H7 (cell line): ENCODE data around the gene SPECC1. TPM values are rescaled to one million over a fixed set of nuclear protein-coding genes. Genes with fewer than 3 reads are reported as not detected.

Source experiments
- DNase-seq: peaks from one replicate; pipeline ENCODE4 v3.0.0; 2012
- H3K27me3 ChIP-seq: 2 replicates; pipeline ENCODE4 v1.6.0; 2011; ENCODE audit warnings: mild to moderate bottlenecking, low read length; ENCODE audit not compliant: control insufficient read depth, insufficient read depth
- H3K36me3 ChIP-seq: replicated peaks from 2 replicates; pipeline ENCODE4 v1.5.1; 2011; ENCODE audit warnings: low read length; ENCODE audit not compliant: control insufficient read depth, insufficient read depth
- H3K4me3 ChIP-seq: 2 replicates; pipeline ENCODE4 v1.5.1; 2011; ENCODE audit warnings: low read depth, mild to moderate bottlenecking, control low read depth, low read length, moderate library complexity; ENCODE audit not compliant: insufficient read depth
- total RNA-seq: library from RNA; depleted of rRNA; stranded (reverse); fragments of >200 nt; shearing (Covaris generic); gene quantifications from 2 replicates; pipeline ENCODE4 v1.2.3, GENCODE V29; 2014

Gene SPECC1
- total RNA-seq, 1 experiment from 2014 or later, result 54.1 TPM

- Histone ChIP-seq H3K4me3 (no peak overlapping the region), H3K27me3 (no peaks in the 10 kb centered on the region), H3K36me3 (no peaks in the 10 kb centered on the region)
- no peak for DNase-seq
Observed at GRCh38 chr17:20111538-20111937, 102.4 kb downstream of the SPECC1 start.

GRCh38 chr17:20114466-20114865 is 105.3 kb downstream of the SPECC1 start:
- Histone ChIP-seq H3K27me3 (no peaks in the 10 kb centered on the region), H3K36me3 (no peaks in the 10 kb centered on the region), H3K4me3 (no peak overlapping the region)
- no peak for DNase-seq

GRCh38 chr17:20116683-20117309 is 107.6 kb downstream of the SPECC1 start:
- Histone ChIP-seq H3K36me3 (no peaks in the 10 kb centered on the region), H3K27me3 (no peaks in the 10 kb centered on the region), H3K4me3 (no peak overlapping the region)
- peak; percentile 69 for DNase-seq

GRCh38 chr17:20118280-20118679 is 109.1 kb downstream of the SPECC1 start:
- Histone ChIP-seq H3K36me3 (no peaks in the 10 kb centered on the region), H3K27me3 (no peaks in the 10 kb centered on the region), H3K4me3 (no peak overlapping the region)
- DNase-seq, result no peak

GRCh38 chr17:20120836-20121235 is 111.7 kb downstream of the SPECC1 start:
- DNase-seq, result no peak
- Histone ChIP-seq H3K4me3 (no peak overlapping the region), H3K36me3 (no peaks in the 10 kb centered on the region; the same call in 1 of the 2 replicates)

GRCh38 chr17:20121359-20122253 is 112.4 kb downstream of the SPECC1 start:
- peak; percentile 82 for DNase-seq
- H3K27me3 ChIP-seq, result no peaks in the 10 kb centered on the region
- no peaks in the 10 kb centered on the region; the same call in 1 of the 2 replicates for H3K36me3 ChIP-seq
- H3K4me3 ChIP-seq, result no peak overlapping the region

More at GRCh38 chr17:20120836-20121235, 111.7 kb downstream of the SPECC1 start:
- no peaks in the 10 kb centered on the region for H3K27me3 ChIP-seq

- no peak for DNase-seq
- no peak overlapping the region for H3K4me3 ChIP-seq
- no peaks in the 10 kb centered on the region for H3K27me3 ChIP-seq
- no peaks in the 10 kb centered on the region; the same call in 1 of the 2 replicates for H3K36me3 ChIP-seq
Observed at GRCh38 chr17:20122254-20122879, 113.2 kb downstream of the SPECC1 start.

- no peak for DNase-seq
- Histone ChIP-seq H3K4me3 (no peak overlapping the region), H3K27me3 (no peaks in the 10 kb centered on the region), H3K36me3 (no peaks in the 10 kb centered on the region; the same call in 1 of the 2 replicates)
Observed at GRCh38 chr17:20123209-20123608, 114.0 kb downstream of the SPECC1 start.

- no peak overlapping the region for H3K4me3 ChIP-seq
- H3K27me3 ChIP-seq, result no peaks in the 10 kb centered on the region
- DNase-seq, result no peak
- H3K36me3 ChIP-seq, result no peaks in the 10 kb centered on the region; the same call in 1 of the 2 replicates
Observed at GRCh38 chr17:20125724-20126123, 116.6 kb downstream of the SPECC1 start.

GRCh38 chr17:20127360-20128035 is 118.3 kb downstream of the SPECC1 start:
- H3K36me3 ChIP-seq, result no peaks in the 10 kb centered on the region; the same call in 1 of the 2 replicates
- DNase-seq, result no peak

GRCh38 chr17:20128036-20128667 is 119.0 kb downstream of the SPECC1 start:
- Histone ChIP-seq H3K27me3 (no peaks in the 10 kb centered on the region), H3K36me3 (no peaks in the 10 kb centered on the region; the same call in 1 of the 2 replicates), H3K4me3 (no peak overlapping the region)
- no peak for DNase-seq

More at GRCh38 chr17:20127360-20128035, 118.3 kb downstream of the SPECC1 start:
- Histone ChIP-seq H3K27me3 (no peaks in the 10 kb centered on the region), H3K4me3 (no peak overlapping the region)

- H3K36me3 ChIP-seq, result no peaks in the 10 kb centered on the region
- H3K27me3 ChIP-seq, result no peaks in the 10 kb centered on the region
- H3K4me3 ChIP-seq, result no peak overlapping the region
- peak; percentile 59 for DNase-seq
Observed at GRCh38 chr17:20133517-20133916, 124.4 kb downstream of the SPECC1 start.

GRCh38 chr17:20141198-20141972 is 132.2 kb downstream of the SPECC1 start:
- Histone ChIP-seq H3K36me3 (no peaks in the 10 kb centered on the region), H3K4me3 (no peak overlapping the region), H3K27me3 (no peaks in the 10 kb centered on the region)
- DNase-seq, result peak; percentile 51
